ENCODE measurements around the gene RLF.

The RLF gene

DNA sequence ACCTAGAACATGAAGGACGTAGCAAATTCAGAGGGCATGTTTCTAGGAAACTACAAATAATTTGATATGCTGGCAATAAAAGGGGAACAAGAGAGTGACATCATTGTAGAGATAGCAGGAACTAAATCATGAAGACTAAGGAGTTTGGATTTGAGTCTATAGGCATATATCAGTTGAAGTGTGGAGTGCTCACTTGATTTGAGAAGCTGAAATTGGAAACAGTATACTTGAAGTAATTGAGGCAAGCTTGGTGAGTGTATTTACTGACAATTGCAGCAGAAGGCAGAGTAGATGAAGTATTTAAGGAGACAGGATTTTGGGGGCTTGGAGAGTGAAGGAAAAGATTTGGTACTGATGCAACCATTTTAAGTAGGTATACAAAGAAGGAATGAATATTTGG is 80.2 kb downstream of the RLF start:
- Mint-ChIP-seq H3K4me3 (peak overlapping the region; percentile 40), H3K27me3 (no peaks in the 10 kb centered on the region), H3K27ac (peak overlapping the region; percentile 73), H3K9me3 (no peaks in the 10 kb centered on the region), H3K4me1 (ENCODE audit: low read depth) (peaks cover 44% of the 10 kb centered on the region), H3K36me3 (ENCODE audit: low read depth) (peaks cover 38% of the 10 kb centered on the region)

DNA sequence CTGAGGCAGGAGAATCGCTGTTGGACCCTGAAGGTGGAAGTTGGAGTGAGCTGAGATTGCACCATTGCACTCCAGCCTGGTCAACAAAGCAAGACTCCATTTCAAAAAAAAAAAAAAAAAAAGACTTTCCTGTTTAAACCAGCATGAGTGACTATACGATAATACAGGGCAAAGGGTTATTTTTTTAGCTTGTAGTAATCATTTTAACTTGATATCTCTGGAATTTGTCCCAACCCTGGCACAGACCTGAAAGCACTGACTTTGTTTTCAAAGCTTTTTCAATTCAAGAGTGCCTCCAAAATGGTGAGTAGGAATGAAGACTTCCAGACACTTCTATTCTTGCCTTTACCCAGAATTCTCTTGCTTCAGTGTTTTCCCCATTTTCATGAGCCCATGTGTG is 82.2 kb downstream of the RLF start:
- Mint-ChIP-seq H3K27me3 (no peaks in the 10 kb centered on the region), H3K4me3 (no peak overlapping the region), H3K9me3 (no peaks in the 10 kb centered on the region), H3K36me3 (ENCODE audit: low read depth) (peaks cover 18% of the 10 kb centered on the region), H3K4me1 (ENCODE audit: low read depth) (peaks cover 33% of the 10 kb centered on the region), H3K27ac (no peak overlapping the region)

DNA sequence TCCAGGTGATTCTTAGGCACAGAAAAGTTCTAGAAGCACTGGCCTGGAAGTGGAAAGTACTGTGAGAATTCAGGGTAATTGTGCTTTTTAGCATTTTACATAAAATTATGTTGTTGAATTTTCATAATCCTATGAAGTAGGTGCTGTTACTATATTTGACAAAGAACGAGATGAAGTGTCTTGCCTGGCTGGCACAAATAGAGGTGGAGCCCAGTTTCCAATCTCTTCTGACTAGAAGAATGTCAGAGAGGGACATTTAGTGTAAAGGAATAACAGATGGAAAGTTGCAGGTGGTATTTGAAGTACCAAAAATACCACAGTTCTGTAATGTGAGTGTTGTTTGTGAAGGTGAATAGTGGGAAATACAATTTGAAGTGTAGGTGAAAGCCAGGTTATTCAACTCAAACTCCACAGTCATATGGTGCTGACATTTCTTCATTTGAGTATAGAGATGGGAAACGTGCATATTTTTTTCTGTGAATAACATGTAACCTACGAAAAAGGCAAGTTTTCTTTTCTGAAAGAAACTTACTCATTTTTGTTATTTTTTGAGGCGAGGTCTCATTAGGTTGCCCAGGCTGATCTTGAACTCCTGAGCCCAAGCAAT is 83.1 kb downstream of the RLF start:
- Mint-ChIP-seq H3K27me3 (no peaks in the 10 kb centered on the region), H3K27ac (no peak overlapping the region), H3K4me3 (no peak overlapping the region), H3K4me1 (ENCODE audit: low read depth) (peaks cover 31% of the 10 kb centered on the region), H3K36me3 (ENCODE audit: low read depth) (peaks cover 10% of the 10 kb centered on the region), H3K9me3 (no peaks in the 10 kb centered on the region)

DNA sequence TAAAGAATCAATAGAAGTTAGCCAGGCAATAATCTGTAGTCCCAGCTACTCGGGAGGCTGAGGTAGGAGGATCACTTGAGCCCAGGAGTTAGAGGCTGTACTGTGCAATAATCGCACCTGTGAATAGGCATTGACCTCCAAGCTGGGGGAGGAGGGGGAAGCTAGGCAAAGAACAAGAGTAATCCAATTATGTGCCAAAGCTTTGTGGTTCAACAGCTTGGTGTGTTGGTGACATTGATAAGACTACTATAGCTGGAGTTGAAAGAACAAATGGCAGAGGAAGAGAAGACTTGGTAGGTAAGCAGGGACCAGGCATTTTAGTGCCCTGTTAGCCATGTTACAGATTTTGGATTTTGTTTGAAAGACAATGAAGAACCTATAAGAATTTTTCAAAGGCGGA is 84.5 kb downstream of the RLF start:
- no peaks in the 10 kb centered on the region for H3K27me3 Mint-ChIP-seq
- H3K4me3 Mint-ChIP-seq = no peak overlapping the region
- no peaks in the 10 kb centered on the region for H3K36me3 Mint-ChIP-seq (ENCODE audit: low read depth)
- peaks cover 31% of the 10 kb centered on the region for H3K4me1 Mint-ChIP-seq (ENCODE audit: low read depth)
- no peak overlapping the region for H3K27ac Mint-ChIP-seq
- no peaks in the 10 kb centered on the region for H3K9me3 Mint-ChIP-seq

DNA sequence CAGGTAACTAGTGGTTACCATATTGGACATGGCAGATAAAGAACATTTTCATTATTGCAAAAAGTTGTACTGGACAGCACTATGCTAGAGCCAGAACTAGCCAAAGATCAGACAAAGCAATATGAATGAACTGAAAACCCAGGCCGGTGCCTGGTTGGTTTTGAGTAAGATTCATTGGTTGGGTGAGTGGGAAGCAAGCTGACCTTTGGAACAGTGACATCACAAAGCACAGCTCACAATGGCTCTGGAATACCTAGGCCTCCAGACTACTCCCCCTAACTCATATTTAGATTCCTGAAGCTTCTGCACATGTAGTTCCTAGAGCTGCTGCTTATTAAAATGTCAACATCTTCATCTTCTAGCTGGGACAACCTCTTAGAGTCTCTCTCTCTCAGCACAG is 86.5 kb downstream of the RLF start, which contains the start of gene TMCO2:
Gene TMCO2, plus strand, starts transcription at position 283 of the 400 bp plus-strand sequence. Its CDS starts 57 bp downstream, at position 340.
- H3K4me1 Mint-ChIP-seq (ENCODE audit: low read depth) = peaks cover 14% of the 10 kb centered on the region
- no peaks in the 10 kb centered on the region for H3K9me3 Mint-ChIP-seq
- no peaks in the 10 kb centered on the region for H3K36me3 Mint-ChIP-seq (ENCODE audit: low read depth)
- H3K27ac Mint-ChIP-seq = no peak within 1 kb of the TSS
- H3K4me3 Mint-ChIP-seq = no peak within 1 kb of the TSS
- no peaks in the 10 kb centered on the region for H3K27me3 Mint-ChIP-seq

GRCh38 chr1:40248412-40248811 is 87.2 kb downstream of the RLF start:
- H3K27ac Mint-ChIP-seq = no peak overlapping the region
- H3K4me3 Mint-ChIP-seq = no peak overlapping the region
- H3K4me1 Mint-ChIP-seq (ENCODE audit: low read depth) = peaks cover 10% of the 10 kb centered on the region
- no peaks in the 10 kb centered on the region for H3K27me3 Mint-ChIP-seq
- no peaks in the 10 kb centered on the region for H3K36me3 Mint-ChIP-seq (ENCODE audit: low read depth)
- no peaks in the 10 kb centered on the region for H3K9me3 Mint-ChIP-seq

- H3K4me3 Mint-ChIP-seq = no peak overlapping the region
- H3K9me3 Mint-ChIP-seq = no peaks in the 10 kb centered on the region
- H3K27me3 Mint-ChIP-seq = no peaks in the 10 kb centered on the region
- H3K4me1 Mint-ChIP-seq (ENCODE audit: low read depth) = peaks cover 9% of the 10 kb centered on the region
- no peak overlapping the region for H3K27ac Mint-ChIP-seq
- H3K36me3 Mint-ChIP-seq (ENCODE audit: low read depth) = no peaks in the 10 kb centered on the region
These were observed 90.3 kb downstream of the RLF start for GRCh38 chr1:40251456-40251855.

DNA sequence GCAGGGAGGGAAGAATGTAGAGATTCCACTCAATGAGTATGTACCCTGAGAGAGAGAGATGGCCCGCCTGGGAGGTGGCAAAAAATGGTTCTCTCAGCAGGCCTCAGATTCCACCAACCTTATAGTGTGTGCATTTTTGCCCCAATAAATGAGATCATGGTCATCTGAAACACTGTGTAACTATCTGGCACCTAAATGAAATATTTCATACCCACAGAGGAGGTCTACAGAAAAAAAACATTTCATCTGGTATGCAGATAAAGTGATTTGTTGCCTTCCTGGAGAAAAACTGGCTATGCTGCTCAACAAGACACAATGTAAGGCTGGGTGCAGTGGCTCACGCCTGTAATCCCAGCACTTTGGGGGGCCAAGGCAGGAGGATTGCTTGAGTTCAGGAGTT is 91.4 kb downstream of the RLF start:
- Mint-ChIP-seq H3K4me3 (no peak overlapping the region), H3K27me3 (no peaks in the 10 kb centered on the region), H3K4me1 (ENCODE audit: low read depth) (peaks cover 15% of the 10 kb centered on the region), H3K27ac (no peak overlapping the region), H3K36me3 (ENCODE audit: low read depth) (no peaks in the 10 kb centered on the region), H3K9me3 (no peaks in the 10 kb centered on the region)

DNA sequence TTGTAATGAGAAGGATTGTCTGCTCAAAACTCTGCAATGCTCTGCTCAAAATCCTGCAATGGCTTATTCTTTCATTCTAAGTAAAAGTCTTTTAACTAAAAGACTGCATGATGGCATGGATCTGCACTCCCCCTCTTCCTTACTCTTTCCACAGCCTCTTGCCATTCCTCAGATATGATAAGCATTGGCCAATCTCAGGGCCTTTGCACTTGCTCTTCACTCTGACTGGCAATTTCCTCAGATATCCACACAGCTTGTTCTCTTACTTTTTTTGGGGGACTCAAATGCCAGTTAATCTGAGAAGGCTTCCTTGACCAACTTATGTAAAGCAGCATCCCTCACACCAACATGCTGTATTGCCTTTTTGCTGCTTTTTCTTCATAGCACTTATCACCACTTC is 94.0 kb downstream of the RLF start:
- Mint-ChIP-seq H3K4me1 (ENCODE audit: low read depth) (peaks cover 28% of the 10 kb centered on the region), H3K27me3 (no peaks in the 10 kb centered on the region), H3K36me3 (ENCODE audit: low read depth) (peaks cover 11% of the 10 kb centered on the region), H3K27ac (no peak overlapping the region), H3K4me3 (no peak overlapping the region), H3K9me3 (no peaks in the 10 kb centered on the region)

- H3K36me3 Mint-ChIP-seq (ENCODE audit: low read depth) = peaks cover 24% of the 10 kb centered on the region
- H3K4me3 Mint-ChIP-seq = peak overlapping the region; percentile 92
- no peaks in the 10 kb centered on the region for H3K9me3 Mint-ChIP-seq
- H3K27me3 Mint-ChIP-seq = no peaks in the 10 kb centered on the region
- peak overlapping the region; percentile 97 for H3K27ac Mint-ChIP-seq
- H3K4me1 Mint-ChIP-seq (ENCODE audit: low read depth) = peaks cover 41% of the 10 kb centered on the region
These were observed 95.4 kb downstream of the RLF start for GRCh38 chr1:40256401-40257084.

DNA sequence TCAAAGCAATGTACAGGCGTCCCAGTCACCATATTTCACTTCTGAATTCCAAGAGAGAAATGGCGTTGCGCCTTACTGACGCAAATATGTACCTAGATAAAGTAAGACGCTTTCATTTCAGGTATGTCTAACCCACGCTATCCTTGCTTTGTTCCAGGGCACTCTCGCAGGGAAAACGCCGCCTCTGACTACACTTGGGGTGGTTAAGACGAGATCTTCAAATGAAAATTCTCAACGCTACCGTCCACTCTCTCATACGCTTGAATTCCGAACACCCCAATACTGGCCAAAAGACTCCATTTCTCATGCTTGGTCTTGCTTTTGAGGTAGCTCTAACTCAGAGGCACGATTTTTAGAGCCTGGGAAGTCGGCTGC is 96.1 kb downstream of the RLF start:
- Mint-ChIP-seq H3K27me3 (no peaks in the 10 kb centered on the region), H3K4me3 (peak overlapping the region; percentile 92), H3K27ac (peak overlapping the region; percentile 97), H3K9me3 (no peaks in the 10 kb centered on the region), H3K36me3 (ENCODE audit: low read depth) (peaks cover 31% of the 10 kb centered on the region), H3K4me1 (ENCODE audit: low read depth) (peaks cover 46% of the 10 kb centered on the region)

DNA sequence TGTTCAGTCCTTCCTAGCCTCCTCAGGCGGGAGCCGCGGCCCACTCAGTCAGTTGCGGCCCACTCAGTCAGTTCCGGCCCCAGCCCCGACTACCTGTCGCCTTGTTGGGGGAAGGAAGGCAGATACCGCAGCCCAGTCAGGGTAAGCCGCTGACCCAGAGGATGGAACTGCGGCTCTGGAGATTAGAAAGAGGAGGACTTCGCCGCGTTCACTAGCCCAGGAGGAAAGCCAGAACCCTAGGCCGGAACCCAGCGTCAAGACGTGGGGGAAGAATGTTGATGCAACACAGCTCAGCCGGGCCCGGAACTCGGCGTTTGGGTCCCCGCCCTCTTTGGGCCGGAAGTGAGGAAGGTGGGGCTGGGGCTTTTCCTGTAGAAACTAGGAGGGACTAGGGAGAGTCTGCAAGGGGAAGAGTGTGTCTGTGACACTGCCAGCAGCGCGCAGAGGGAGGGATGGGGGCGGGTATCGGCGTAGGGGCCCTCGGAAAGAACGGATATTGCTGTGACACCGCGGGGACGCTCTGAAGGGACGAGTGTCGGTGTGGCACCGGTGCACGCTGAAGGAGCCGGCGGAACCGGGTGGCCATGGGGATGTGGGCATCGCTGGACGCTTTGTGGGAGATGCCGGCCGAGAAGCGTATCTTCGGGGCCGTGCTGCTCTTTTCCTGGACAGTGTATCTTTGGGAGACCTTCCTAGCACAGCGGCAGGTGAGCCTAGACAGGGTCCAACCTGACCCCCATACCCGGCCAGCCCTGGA is 96.7 kb downstream of the RLF start, which contains the start of gene ZMPSTE24:
Gene ZMPSTE24, plus strand, starts transcription at position 549 of the 757 bp plus-strand sequence. Its CDS starts 36 bp downstream, at position 585.
- Mint-ChIP-seq H3K27ac (peak within 1 kb of the TSS; percentile 97), H3K9me3 (no peaks in the 10 kb centered on the region), H3K4me3 (peak within 1 kb of the TSS; percentile 92), H3K27me3 (no peaks in the 10 kb centered on the region), H3K4me1 (ENCODE audit: low read depth) (peaks cover 50% of the 10 kb centered on the region), H3K36me3 (ENCODE audit: low read depth) (peaks cover 37% of the 10 kb centered on the region)

- H3K36me3 Mint-ChIP-seq (ENCODE audit: low read depth) = peaks cover 42% of the 10 kb centered on the region
- peaks cover 56% of the 10 kb centered on the region for H3K4me1 Mint-ChIP-seq (ENCODE audit: low read depth)
- H3K4me3 Mint-ChIP-seq = peak overlapping the region; percentile 92
- no peaks in the 10 kb centered on the region for H3K27me3 Mint-ChIP-seq
- no peaks in the 10 kb centered on the region for H3K9me3 Mint-ChIP-seq
- H3K27ac Mint-ChIP-seq = peak overlapping the region; percentile 97
These were observed 97.2 kb downstream of the RLF start for GRCh38 chr1:40258445-40258769.

GRCh38 chr1:40264354-40264781 is 103.2 kb downstream of the RLF start:
- H3K9me3 Mint-ChIP-seq = no peaks in the 10 kb centered on the region
- H3K4me1 Mint-ChIP-seq (ENCODE audit: low read depth) = peaks cover 70% of the 10 kb centered on the region
- H3K27ac Mint-ChIP-seq = peak overlapping the region; percentile 86
- H3K27me3 Mint-ChIP-seq = no peaks in the 10 kb centered on the region
- no peak overlapping the region for H3K4me3 Mint-ChIP-seq
- H3K36me3 Mint-ChIP-seq (ENCODE audit: low read depth) = peaks cover 76% of the 10 kb centered on the region

DNA sequence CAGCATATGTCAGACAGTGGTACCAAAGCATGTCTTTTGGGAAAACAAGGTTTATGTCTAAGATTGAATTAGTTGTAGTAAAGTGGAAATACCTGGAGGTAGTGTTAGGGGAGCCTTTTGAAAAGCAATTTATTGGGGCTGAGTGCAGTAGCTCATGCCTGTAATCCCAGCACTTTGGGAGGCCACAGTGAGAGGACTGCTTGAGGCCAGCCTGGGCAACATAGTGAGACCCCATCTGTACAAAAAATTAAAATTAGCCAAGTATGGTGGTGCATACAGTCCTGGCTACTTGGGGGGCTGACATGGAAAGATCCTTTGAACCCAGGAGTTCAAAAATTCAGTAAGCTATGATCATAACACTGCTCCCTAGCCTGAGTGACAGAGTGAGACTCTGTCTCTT is 104.1 kb downstream of the RLF start:
- H3K36me3 Mint-ChIP-seq (ENCODE audit: low read depth) = peaks cover 76% of the 10 kb centered on the region
- H3K4me1 Mint-ChIP-seq (ENCODE audit: low read depth) = peaks cover 68% of the 10 kb centered on the region
- H3K27ac Mint-ChIP-seq = no peak overlapping the region

More for the DNA sequence above, 104.1 kb downstream of the RLF start:
- no peaks in the 10 kb centered on the region for H3K27me3 Mint-ChIP-seq
- H3K9me3 Mint-ChIP-seq = no peaks in the 10 kb centered on the region
- no peak overlapping the region for H3K4me3 Mint-ChIP-seq
